Osteoblast (primary cell): ENCODE data around the gene GCH1. TPM values are rescaled to one million over a fixed set of nuclear protein-coding genes. Genes with fewer than 3 reads are reported as not detected.

Experiments
- DNase-seq: peaks from one replicate; pipeline ENCODE4 v3.0.0; 2011; ENCODE audit warnings: low spot score, mixed read lengths; ENCODE audit not compliant: insufficient read length; ENCODE audit errors: missing footprints
- H2AFZ ChIP-seq: 2 replicates; pipeline ENCODE4 v1.6.0; 2011; ENCODE audit warnings: mild to moderate bottlenecking, low read length
- H3K27ac ChIP-seq: 2 replicates; pipeline ENCODE4 v1.5.1; 2011; ENCODE audit warnings: mild to moderate bottlenecking, low read depth, low read length, moderate library complexity
- H3K27me3 ChIP-seq: 2 replicates; pipeline ENCODE4 v1.6.0; 2012; ENCODE audit warnings: mild to moderate bottlenecking, control low read depth, inconsistent platforms, low read length, moderate library complexity; ENCODE audit not compliant: insufficient read depth
- H3K36me3 ChIP-seq: 2 replicates; pipeline ENCODE4 v1.5.1; 2011; ENCODE audit warnings: mild to moderate bottlenecking, low read length, control low read depth, moderate library complexity; ENCODE audit not compliant: insufficient read depth
- H3K4me1 ChIP-seq: 2 replicates; pipeline ENCODE4 v1.5.1; 2011; ENCODE audit warnings: mild to moderate bottlenecking, low read length, control low read depth, moderate library complexity; ENCODE audit not compliant: insufficient read depth
- H3K4me2 ChIP-seq: 2 replicates; pipeline ENCODE4 v1.6.0; 2011; ENCODE audit warnings: mild to moderate bottlenecking, low read length; ENCODE audit not compliant: insufficient read depth
- H3K4me3 ChIP-seq: fragments of 200-600 bp; sonication (generic); 3 replicates; pipeline ENCODE4 v1.5.1; 2012; ENCODE audit warnings: mild to moderate bottlenecking, low read length, inconsistent platforms; ENCODE audit not compliant: insufficient read depth
- H3K79me2 ChIP-seq: 2 replicates; pipeline ENCODE4 v1.6.0; 2012; ENCODE audit warnings: mild to moderate bottlenecking, low read length, control low read depth, inconsistent platforms; ENCODE audit not compliant: insufficient read depth
- H3K9me3 ChIP-seq: 2 replicates; pipeline ENCODE4 v1.5.1; 2011; ENCODE audit warnings: low read depth, low read length, control low read depth
- H4K20me1 ChIP-seq: 2 replicates; pipeline ENCODE4 v1.6.0; 2012; ENCODE audit warnings: mild to moderate bottlenecking, low read length, control low read depth; ENCODE audit not compliant: insufficient read depth
- total RNA-seq: library from RNA; depleted of rRNA; stranded (reverse); fragments of >200 nt; gene quantifications from 2 replicates; pipeline ENCODE4 v1.2.3, GENCODE V29; 2012
- TF ChIP-seq, protein P1 (sequence below): IDR thresholded peaks from 2 replicates; pipeline ENCODE4 v1.5.1; 2011; ENCODE audit warnings: mild to moderate bottlenecking, low read depth, low read length, moderate library complexity; ENCODE audit errors: extremely low read depth

GCH1 gene
- total RNA-seq, 1 donor: 3.3 TPM

DNA sequence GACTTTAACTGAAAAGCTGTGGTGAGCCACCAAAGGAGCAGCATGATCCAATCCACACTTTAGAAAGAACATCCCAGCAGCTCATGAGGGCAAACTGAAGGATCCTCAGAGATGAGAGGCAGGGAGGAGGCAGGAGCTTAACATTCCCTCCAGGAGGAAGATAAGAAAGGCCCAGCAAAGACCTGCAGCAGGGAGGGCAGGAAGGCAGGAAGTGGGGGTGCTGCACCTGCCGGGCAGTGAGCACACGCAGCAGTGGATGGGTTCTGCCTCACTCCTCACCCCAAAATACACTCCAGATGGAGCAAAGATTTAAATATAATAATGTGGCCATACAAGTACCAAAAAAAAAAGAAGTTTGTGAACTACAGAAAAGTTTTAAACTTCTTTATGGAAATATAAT lies 48.4 kb downstream of the GCH1 start:
- no peak overlapping the region for H3K4me2 ChIP-seq

DNA sequence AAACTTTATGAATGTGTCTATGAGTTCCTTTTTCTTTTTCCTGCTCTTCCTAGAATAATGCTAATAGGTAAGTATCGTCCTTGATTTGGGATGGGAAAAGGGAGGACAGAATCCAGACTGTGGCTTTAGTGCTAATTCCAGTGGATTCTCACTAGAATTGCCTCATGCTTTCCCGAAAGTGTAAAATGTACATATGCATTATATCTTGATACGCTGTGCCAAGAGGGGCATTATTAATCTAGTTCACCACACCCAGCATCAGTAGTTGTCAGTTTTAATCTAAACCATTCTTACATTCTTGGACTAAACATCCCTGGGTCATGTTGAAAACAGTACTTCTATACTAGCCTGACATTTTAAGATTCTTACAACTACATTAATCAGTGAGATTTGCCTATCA lies 49.3 kb downstream of the GCH1 start:
- TF ChIP-seq, protein P1, sequence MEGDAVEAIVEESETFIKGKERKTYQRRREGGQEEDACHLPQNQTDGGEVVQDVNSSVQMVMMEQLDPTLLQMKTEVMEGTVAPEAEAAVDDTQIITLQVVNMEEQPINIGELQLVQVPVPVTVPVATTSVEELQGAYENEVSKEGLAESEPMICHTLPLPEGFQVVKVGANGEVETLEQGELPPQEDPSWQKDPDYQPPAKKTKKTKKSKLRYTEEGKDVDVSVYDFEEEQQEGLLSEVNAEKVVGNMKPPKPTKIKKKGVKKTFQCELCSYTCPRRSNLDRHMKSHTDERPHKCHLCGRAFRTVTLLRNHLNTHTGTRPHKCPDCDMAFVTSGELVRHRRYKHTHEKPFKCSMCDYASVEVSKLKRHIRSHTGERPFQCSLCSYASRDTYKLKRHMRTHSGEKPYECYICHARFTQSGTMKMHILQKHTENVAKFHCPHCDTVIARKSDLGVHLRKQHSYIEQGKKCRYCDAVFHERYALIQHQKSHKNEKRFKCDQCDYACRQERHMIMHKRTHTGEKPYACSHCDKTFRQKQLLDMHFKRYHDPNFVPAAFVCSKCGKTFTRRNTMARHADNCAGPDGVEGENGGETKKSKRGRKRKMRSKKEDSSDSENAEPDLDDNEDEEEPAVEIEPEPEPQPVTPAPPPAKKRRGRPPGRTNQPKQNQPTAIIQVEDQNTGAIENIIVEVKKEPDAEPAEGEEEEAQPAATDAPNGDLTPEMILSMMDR: no peak
- DNase-seq: no peak

More for the DNA sequence above, 48.4 kb downstream of the GCH1 start:
- Histone ChIP-seq H3K36me3 (no peaks in the 10 kb centered on the region), H3K9me3 (no peaks in the 10 kb centered on the region), H2AFZ (no peak overlapping the region), H3K27me3 (no peaks in the 10 kb centered on the region), H4K20me1 (no peaks in the 10 kb centered on the region), H3K27ac (no peak overlapping the region), H3K4me3 (no peak overlapping the region), H3K4me1 (no peaks in the 10 kb centered on the region), H3K79me2 (no peaks in the 10 kb centered on the region)
- no peak for DNase-seq
- TF ChIP-seq, protein P1: no peak

DNA sequence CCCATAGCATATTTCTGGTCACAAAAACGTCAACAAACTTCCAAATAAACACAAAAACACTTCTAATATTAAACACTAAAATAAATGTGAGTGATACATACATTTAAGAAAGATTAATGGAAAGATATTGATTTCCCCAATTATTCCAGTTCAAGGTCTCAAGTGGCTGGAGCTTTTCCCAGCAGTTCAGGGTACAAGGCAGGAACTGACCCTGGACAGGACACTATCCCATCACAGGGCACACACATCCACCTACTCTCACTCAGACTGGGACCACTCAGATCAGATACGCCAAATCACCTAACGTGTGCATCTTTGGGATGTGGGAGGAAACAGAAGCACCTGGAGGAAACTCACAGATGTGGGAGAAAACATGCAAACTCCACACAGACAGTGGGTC lies 50.4 kb downstream of the GCH1 start:
- H3K4me1 ChIP-seq: no peaks in the 10 kb centered on the region
- DNase-seq: no peak
- H3K4me3 ChIP-seq: no peak overlapping the region
- H2AFZ ChIP-seq: no peak overlapping the region
- no peaks in the 10 kb centered on the region for H3K79me2 ChIP-seq
- no peaks in the 10 kb centered on the region for H3K36me3 ChIP-seq
- H3K9me3 ChIP-seq: no peaks in the 10 kb centered on the region
- H4K20me1 ChIP-seq: no peaks in the 10 kb centered on the region
- TF ChIP-seq, protein P1: no peak
- H3K4me2 ChIP-seq: no peak overlapping the region
- no peaks in the 10 kb centered on the region for H3K27me3 ChIP-seq
- H3K27ac ChIP-seq: no peak overlapping the region

More for the DNA sequence above, 49.3 kb downstream of the GCH1 start:
- H3K36me3 ChIP-seq: no peaks in the 10 kb centered on the region
- no peak overlapping the region for H3K4me2 ChIP-seq
- no peaks in the 10 kb centered on the region for H3K27me3 ChIP-seq
- no peaks in the 10 kb centered on the region for H3K79me2 ChIP-seq
- no peak overlapping the region for H3K27ac ChIP-seq
- H2AFZ ChIP-seq: no peak overlapping the region
- no peaks in the 10 kb centered on the region for H4K20me1 ChIP-seq
- no peaks in the 10 kb centered on the region for H3K4me1 ChIP-seq
- no peak overlapping the region for H3K4me3 ChIP-seq
- no peaks in the 10 kb centered on the region for H3K9me3 ChIP-seq

DNA sequence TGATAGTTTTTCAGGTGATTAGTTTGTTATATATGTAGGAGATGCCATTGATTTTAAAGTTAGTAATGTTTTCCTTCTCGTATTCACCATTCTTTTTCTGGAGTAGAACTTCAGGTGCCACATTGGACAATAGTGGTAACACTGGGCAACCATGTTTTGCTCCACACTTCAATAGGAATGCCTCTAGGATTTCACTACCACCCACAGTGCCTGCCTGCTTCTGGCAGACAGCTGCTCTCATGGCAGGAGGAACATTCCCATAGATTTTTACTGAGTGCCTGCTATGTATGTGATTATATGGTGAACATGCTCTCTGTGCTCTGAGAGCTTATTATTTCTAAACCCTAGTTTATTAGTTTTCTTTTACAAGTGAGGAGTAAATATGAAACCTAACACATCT lies 53.7 kb downstream of the GCH1 start:
- Histone ChIP-seq H2AFZ (no peak overlapping the region), H3K36me3 (no peaks in the 10 kb centered on the region), H3K4me1 (no peaks in the 10 kb centered on the region), H3K4me3 (no peak overlapping the region), H3K27ac (no peak overlapping the region), H3K27me3 (no peaks in the 10 kb centered on the region), H4K20me1 (no peaks in the 10 kb centered on the region), H3K9me3 (no peaks in the 10 kb centered on the region), H3K79me2 (no peaks in the 10 kb centered on the region), H3K4me2 (no peak overlapping the region)
- TF ChIP-seq, protein P1: no peak
- DNase-seq: no peak
